AG09309 (cell line): ENCODE measurements around the gene CDH12.
"Not testable (repeated sequence)": the region's sequence is repeated elsewhere in the genome, so short reads cannot be mapped to it uniquely, and the experiment has no call there.

Experiments
- DNase-seq: peaks from one replicate; pipeline ENCODE4 v3.0.0-alpha.2; 2010; ENCODE audit warnings: low read depth
- H3K4me3 ChIP-seq: 2 replicates; pipeline ENCODE4 v1.5.1; 2011; ENCODE audit warnings: mild to moderate bottlenecking, low read depth, low read length, moderate library complexity; ENCODE audit not compliant: control insufficient read depth
- TF ChIP-seq, protein P1 (sequence below): IDR thresholded peaks from 2 replicates; pipeline ENCODE4 v1.5.1; 2011; ENCODE audit warnings: mild to moderate bottlenecking, low read depth, low read length, inconsistent platforms; ENCODE audit not compliant: insufficient read depth, control insufficient read depth; ENCODE audit errors: missing control alignments

Gene CDH12

DNA sequence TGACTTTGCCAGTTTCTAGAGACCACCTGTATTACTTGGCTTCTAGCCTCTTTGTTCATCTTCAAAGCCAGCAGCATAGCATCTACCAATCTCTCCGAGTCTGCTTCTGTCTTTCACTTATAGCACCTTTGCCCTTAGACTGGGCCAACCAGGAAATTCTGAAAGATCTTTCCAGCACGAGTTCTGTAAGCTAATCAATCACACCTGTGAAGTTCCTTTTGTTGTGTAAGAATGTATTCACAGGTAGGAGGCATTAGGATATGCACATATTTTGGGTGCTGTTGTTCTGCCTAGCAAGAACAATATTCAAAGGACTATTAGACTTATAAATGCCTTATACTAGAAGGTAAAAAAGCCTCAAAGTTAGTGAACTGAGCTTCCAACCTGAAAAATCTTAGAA lies 232.1 kb downstream of the CDH12 start:
- DNase-seq = no peak
- no peak overlapping the region for H3K4me3 ChIP-seq
- TF ChIP-seq, protein P1, sequence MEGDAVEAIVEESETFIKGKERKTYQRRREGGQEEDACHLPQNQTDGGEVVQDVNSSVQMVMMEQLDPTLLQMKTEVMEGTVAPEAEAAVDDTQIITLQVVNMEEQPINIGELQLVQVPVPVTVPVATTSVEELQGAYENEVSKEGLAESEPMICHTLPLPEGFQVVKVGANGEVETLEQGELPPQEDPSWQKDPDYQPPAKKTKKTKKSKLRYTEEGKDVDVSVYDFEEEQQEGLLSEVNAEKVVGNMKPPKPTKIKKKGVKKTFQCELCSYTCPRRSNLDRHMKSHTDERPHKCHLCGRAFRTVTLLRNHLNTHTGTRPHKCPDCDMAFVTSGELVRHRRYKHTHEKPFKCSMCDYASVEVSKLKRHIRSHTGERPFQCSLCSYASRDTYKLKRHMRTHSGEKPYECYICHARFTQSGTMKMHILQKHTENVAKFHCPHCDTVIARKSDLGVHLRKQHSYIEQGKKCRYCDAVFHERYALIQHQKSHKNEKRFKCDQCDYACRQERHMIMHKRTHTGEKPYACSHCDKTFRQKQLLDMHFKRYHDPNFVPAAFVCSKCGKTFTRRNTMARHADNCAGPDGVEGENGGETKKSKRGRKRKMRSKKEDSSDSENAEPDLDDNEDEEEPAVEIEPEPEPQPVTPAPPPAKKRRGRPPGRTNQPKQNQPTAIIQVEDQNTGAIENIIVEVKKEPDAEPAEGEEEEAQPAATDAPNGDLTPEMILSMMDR = no peak

DNA sequence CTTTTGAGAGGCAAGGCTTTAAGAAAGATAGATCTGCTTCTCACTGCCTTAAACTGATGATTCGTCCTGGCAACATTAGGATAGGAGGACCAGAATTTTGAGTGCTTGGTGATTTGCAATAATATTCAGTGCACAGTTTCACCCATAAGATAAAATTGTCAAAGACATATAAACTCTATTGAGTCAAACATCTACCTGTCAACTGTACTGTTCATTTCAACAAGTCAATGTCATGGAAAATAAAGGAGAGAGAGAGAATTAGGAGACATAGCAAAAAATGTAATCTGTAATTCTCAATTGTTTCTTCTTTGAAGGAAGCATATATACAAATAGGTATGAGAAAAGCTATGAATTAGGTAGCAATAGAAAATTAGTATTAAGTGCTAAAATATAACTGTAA lies 237.2 kb downstream of the CDH12 start:
- no peak overlapping the region for H3K4me3 ChIP-seq
- no peak for DNase-seq
- TF ChIP-seq, protein P1 = no peak

DNA sequence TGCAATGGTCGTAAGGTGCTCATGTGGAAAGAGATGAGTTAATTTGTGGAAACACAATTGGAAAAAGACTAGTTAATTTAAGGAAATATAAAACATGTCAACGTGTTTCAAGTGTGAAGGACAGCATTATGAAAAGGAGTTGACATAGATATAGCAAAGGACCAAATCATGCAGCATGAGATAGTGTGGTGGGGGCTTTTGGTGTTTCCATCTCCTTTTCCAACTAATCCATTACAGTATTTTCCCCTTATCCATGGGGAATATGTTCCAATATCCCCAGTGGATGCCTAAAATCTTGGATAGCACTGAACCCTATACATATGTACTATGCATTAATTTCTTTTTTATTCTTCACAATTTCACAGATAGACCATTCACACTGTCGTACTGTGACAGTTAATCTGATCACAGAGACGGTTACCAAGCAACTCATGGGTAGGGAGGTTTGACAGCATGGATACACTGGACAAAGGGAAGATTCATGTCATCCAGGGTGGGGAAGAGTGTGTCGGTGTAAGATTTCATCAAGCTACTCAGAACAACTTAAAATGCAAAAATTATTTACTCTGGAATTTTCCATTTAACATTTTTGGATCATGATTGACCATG lies 238.6 kb downstream of the CDH12 start:
- no peak overlapping the region for H3K4me3 ChIP-seq
- TF ChIP-seq, protein P1 = no peak
- no peak for DNase-seq

DNA sequence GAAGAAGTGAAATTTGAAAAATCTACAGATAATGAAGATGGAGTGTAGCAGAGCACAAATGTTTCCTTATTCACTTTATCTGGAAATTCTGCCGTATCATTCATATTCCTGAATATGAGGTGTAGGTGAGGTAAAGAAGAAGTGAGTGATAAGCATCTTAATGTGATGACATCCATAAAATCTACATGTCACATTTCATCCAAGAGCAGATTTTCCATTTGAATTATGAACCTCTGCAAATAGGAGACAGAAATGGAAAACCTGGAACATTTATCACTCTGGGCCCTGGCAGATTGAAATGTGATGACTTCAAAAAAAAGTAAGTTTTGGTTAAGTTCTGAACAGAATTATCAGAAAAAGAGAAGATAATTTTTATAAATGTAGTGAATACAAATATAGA lies 240.2 kb downstream of the CDH12 start:
- DNase-seq = no peak
- H3K4me3 ChIP-seq = no peak overlapping the region
- TF ChIP-seq, protein P1 = no peak

DNA sequence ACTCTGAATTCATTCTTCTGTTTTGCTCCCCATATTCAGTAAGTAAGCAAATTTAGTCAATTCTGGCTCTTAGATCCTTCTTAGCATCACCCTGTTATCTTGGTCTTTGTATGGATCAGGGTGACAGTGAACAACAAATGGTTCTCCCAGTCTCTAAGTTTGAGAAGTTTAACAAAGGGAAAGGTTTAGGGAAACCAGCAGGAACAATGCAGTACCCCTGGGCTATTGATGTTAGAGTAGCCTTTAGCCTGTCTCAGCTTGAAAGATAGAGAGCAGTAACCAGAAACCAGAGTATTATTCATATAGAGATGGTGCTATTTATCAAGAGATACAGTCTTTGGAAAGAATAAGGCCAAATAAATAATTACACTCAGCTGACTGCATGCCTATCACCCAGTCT lies 241.8 kb downstream of the CDH12 start:
- DNase-seq = no peak
- TF ChIP-seq, protein P1 = no peak
- H3K4me3 ChIP-seq = no peak overlapping the region

DNA sequence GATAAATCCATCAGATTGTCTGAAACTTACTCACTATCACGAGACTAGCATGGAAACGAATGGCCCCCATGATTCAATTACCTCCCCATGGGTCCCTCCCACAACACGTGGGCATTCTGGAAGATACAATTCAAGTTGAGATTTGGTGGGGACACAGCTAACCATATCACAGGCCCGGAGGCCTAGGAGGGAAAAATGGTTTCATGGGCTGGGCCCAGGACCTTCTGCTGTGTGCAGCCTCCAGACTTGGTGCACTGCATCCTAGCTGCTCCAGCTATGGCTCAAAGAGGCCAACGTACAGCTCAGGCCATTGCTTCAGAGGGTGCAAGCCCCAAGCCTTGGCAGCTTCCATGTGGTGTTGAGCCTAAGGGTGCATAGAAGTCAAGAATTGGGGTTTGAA lies 245.6 kb downstream of the CDH12 start:
- not testable (repeated sequence) for DNase-seq, H3K4me3 ChIP-seq

DNA sequence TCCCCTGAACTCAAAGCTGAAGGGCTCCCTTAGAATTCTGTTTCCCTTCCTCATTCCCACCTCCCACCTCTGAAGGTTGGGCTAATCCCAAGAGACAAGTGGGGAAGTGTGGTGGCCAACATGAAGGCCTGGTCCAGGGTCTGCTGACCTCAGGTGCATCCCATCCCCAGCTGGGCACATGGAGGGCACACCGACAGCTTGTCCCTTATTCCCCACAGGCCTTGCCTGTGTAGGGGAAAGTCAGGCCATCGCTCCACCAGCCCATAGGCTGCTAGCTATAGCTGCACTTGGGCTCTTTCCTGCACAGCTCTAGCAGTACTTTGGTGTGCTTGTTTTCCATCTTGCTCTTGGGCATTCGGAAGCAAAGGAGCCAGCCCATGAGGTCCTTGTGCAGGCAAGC lies 247.7 kb downstream of the CDH12 start:
- DNase-seq = no peak
- TF ChIP-seq, protein P1 = no peak
- H3K4me3 ChIP-seq = no peak overlapping the region
